ENCODE measurements around the gene BIN1. TPM values are rescaled to one million over a fixed set of nuclear protein-coding genes. Genes with fewer than 3 reads are reported as not detected.

The BIN1 gene
- polyA plus RNA-seq, 1 donor (not counting 4 experiments of a cell fraction or from before 2014, with no cell fraction given): 5.4 TPM

GRCh38 chr2:127017548-127017947 is 89.4 kb downstream of the BIN1 start:
- DNase-seq (ENCODE audit: low read depth, low spot score): no peak
- Histone ChIP-seq H3K27ac (ENCODE audit: control insufficient read depth, insufficient read depth, low read length) (no peak overlapping the region), H3K9me3 (ENCODE audit: control insufficient read depth, low read depth, low read length) (no peaks in the 10 kb centered on the region), H3K9ac (ENCODE audit: control insufficient read depth, extremely low read depth, insufficient read depth, low read length) (no peak overlapping the region), H3K4me1 (ENCODE audit: control insufficient read depth, extremely low read depth, insufficient read depth, low read length) (peaks cover 30% of the 10 kb centered on the region), H2AFZ (ENCODE audit: control insufficient read depth, low read length) (no peak overlapping the region), H3K79me2 (ENCODE audit: control insufficient read depth, insufficient read depth, low read length) (no peaks in the 10 kb centered on the region), H3K36me3 (ENCODE audit: control insufficient read depth in 2 of 2, extremely low read depth in 1 of 2, insufficient read depth in 2 of 2, low read length in 2 of 2) (no peaks in the 10 kb centered on the region), H3K4me2 (ENCODE audit: control insufficient read depth, extremely low read depth, insufficient read depth, low read depth, low read length) (no peak overlapping the region), H3K4me3 (ENCODE audit: control insufficient read depth in 2 of 3, extremely low read depth in 1 of 3, insufficient read depth in 2 of 3, low read depth in 1 of 3, low read length in 3 of 3) (no peak overlapping the region), H3K27me3 (ENCODE audit: control insufficient read depth, extremely low read depth, insufficient read depth, low read length) (no peaks in the 10 kb centered on the region), H3K9me1 (ENCODE audit: control insufficient read depth, extremely low read depth, insufficient read depth, low read length) (no peaks in the 10 kb centered on the region), H4K20me1 (ENCODE audit: control insufficient read depth, extremely low read depth, insufficient read depth, low read length) (no peaks in the 10 kb centered on the region)
- dilution Hi-C loops (cut with MboI; ENCODE audit: extremely low pct_ligation_motif_present, low sequenced_read_pairs): no loop called here
- no peak for FAIRE-seq
- TF ChIP-seq EZH2 (IDR thresholded peaks at IDR 0.05; ENCODE audit: low read length): no peak
- TF ChIP-seq, protein P1, sequence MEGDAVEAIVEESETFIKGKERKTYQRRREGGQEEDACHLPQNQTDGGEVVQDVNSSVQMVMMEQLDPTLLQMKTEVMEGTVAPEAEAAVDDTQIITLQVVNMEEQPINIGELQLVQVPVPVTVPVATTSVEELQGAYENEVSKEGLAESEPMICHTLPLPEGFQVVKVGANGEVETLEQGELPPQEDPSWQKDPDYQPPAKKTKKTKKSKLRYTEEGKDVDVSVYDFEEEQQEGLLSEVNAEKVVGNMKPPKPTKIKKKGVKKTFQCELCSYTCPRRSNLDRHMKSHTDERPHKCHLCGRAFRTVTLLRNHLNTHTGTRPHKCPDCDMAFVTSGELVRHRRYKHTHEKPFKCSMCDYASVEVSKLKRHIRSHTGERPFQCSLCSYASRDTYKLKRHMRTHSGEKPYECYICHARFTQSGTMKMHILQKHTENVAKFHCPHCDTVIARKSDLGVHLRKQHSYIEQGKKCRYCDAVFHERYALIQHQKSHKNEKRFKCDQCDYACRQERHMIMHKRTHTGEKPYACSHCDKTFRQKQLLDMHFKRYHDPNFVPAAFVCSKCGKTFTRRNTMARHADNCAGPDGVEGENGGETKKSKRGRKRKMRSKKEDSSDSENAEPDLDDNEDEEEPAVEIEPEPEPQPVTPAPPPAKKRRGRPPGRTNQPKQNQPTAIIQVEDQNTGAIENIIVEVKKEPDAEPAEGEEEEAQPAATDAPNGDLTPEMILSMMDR (optimal IDR thresholded peaks at IDR 0.05 in 1 of 3, IDR thresholded peaks at IDR 0.05 in 1 of 3, conservative IDR thresholded peaks at IDR 0.05 in 1 of 3; ENCODE audit: extremely low read depth in 1 of 3, insufficient read depth in 2 of 3, low read length in 3 of 3): no peak

- dilution Hi-C loops (cut with MboI; ENCODE audit: extremely low pct_ligation_motif_present, low sequenced_read_pairs): no loop called here
- Histone ChIP-seq H3K9me3 (ENCODE audit: control insufficient read depth, low read depth, low read length) (no peaks in the 10 kb centered on the region), H3K79me2 (ENCODE audit: control insufficient read depth, insufficient read depth, low read length) (no peaks in the 10 kb centered on the region), H3K4me2 (ENCODE audit: control insufficient read depth, extremely low read depth, insufficient read depth, low read depth, low read length) (no peak overlapping the region), H3K36me3 (ENCODE audit: control insufficient read depth in 2 of 2, extremely low read depth in 1 of 2, insufficient read depth in 2 of 2, low read length in 2 of 2) (no peaks in the 10 kb centered on the region), H3K9me1 (ENCODE audit: control insufficient read depth, extremely low read depth, insufficient read depth, low read length) (no peaks in the 10 kb centered on the region), H3K27me3 (ENCODE audit: control insufficient read depth, extremely low read depth, insufficient read depth, low read length) (no peaks in the 10 kb centered on the region), H3K27ac (ENCODE audit: control insufficient read depth, insufficient read depth, low read length) (no peak overlapping the region), H2AFZ (ENCODE audit: control insufficient read depth, low read length) (no peak overlapping the region), H3K9ac (ENCODE audit: control insufficient read depth, extremely low read depth, insufficient read depth, low read length) (no peak overlapping the region), H3K4me1 (ENCODE audit: control insufficient read depth, extremely low read depth, insufficient read depth, low read length) (peaks cover 33% of the 10 kb centered on the region), H4K20me1 (ENCODE audit: control insufficient read depth, extremely low read depth, insufficient read depth, low read length) (no peaks in the 10 kb centered on the region), H3K4me3 (ENCODE audit: control insufficient read depth in 2 of 3, extremely low read depth in 1 of 3, insufficient read depth in 2 of 3, low read depth in 1 of 3, low read length in 3 of 3) (no peak overlapping the region)
- DNase-seq (ENCODE audit: low read depth, low spot score): no peak
- no peak for TF ChIP-seq EZH2 (IDR thresholded peaks at IDR 0.05; ENCODE audit: low read length)
- TF ChIP-seq, protein P1 (optimal IDR thresholded peaks at IDR 0.05 in 1 of 3, IDR thresholded peaks at IDR 0.05 in 1 of 3, conservative IDR thresholded peaks at IDR 0.05 in 1 of 3; ENCODE audit: extremely low read depth in 1 of 3, insufficient read depth in 2 of 3, low read length in 3 of 3): no peak
- no peak for FAIRE-seq
These were observed 90.6 kb downstream of the BIN1 start for GRCh38 chr2:127016329-127016728.
